Loucy (cell line): ENCODE data around the gene PLCXD1.

Experiments used
- EZH2phosphoT487 ChIP-seq: fragments of 200-600 bp; IDR thresholded peaks from 2 replicates; pipeline ENCODE4 v1.6.1; 2018; ENCODE audit warnings: antibody characterized with exemption, mild to moderate bottlenecking, moderate library complexity, borderline replicate concordance
- TF ChIP-seq, protein P1 (sequence below): fragments of 200-600 bp; sonication (generic); conservative IDR thresholded peaks from 2 replicates; pipeline ENCODE4 v1.5.1; 2014; ENCODE audit warnings: mild to moderate bottlenecking, antibody characterized with exemption, low read length

DNA sequence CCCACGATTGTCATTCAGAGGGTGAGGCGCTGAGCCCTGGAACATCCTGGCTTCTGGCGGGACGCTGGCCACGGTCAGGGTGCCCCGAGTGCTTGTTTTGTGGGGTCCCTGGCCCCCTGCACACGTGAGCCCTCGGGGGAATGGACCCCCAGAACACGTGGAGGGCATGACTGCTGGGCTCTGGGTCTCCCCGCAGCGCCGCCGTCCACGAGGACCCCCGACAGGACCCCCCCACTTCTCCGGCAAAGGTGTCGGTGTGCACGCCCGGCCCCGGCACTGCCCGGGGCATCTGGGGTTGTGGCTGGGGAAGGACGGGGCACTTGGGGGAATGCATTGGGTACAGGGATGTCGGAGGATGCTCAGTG, 51.3 kb downstream of the PLCXD1 start:
- TF ChIP-seq, protein P1, sequence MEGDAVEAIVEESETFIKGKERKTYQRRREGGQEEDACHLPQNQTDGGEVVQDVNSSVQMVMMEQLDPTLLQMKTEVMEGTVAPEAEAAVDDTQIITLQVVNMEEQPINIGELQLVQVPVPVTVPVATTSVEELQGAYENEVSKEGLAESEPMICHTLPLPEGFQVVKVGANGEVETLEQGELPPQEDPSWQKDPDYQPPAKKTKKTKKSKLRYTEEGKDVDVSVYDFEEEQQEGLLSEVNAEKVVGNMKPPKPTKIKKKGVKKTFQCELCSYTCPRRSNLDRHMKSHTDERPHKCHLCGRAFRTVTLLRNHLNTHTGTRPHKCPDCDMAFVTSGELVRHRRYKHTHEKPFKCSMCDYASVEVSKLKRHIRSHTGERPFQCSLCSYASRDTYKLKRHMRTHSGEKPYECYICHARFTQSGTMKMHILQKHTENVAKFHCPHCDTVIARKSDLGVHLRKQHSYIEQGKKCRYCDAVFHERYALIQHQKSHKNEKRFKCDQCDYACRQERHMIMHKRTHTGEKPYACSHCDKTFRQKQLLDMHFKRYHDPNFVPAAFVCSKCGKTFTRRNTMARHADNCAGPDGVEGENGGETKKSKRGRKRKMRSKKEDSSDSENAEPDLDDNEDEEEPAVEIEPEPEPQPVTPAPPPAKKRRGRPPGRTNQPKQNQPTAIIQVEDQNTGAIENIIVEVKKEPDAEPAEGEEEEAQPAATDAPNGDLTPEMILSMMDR: no peak
- TF ChIP-seq EZH2phosphoT487: no peak
